ENCODE measurements around the gene ZSCAN10. TPM values are rescaled to one million over a fixed set of nuclear protein-coding genes. Genes with fewer than 3 reads are reported as not detected.
A peak's percentile ranks its signal among the peaks of the same experiment; 100 is the strongest.
"Not testable (repeated sequence)": the region's sequence is repeated elsewhere in the genome, so short reads cannot be mapped to it uniquely, and the experiment has no call there.

Gene ZSCAN10
- polyA plus RNA-seq, 1 donor: 0.66 TPM

- no peak for DNase-seq
- Histone ChIP-seq H3K36me3 (ENCODE audit: control insufficient read depth, insufficient read depth, low read length) (no peaks in the 10 kb centered on the region), H3K27ac (ENCODE audit: low read length) (peak overlapping the region; percentile 68), H3K4me3 (ENCODE audit: low read length) (peak overlapping the region; percentile 32), H3K9me3 (ENCODE audit: control insufficient read depth, low read depth, low read length) (peaks cover 3% of the 10 kb centered on the region), H3K4me1 (ENCODE audit: control insufficient read depth, insufficient read depth, low read length) (peaks cover 24% of the 10 kb centered on the region), H3K27me3 (ENCODE audit: control insufficient read depth, insufficient read depth, low read length) (no peaks in the 10 kb centered on the region)
- WGBS (ENCODE audit: insufficient coverage, low lambda C conversion rate): no CpG with 5 or more reads among the region's 9 CpGs
Measured at GRCh38 chr16:3059723-3060242, 39.3 kb downstream of the ZSCAN10 start.

GRCh38 chr16:3059041-3059722 is 39.9 kb downstream of the ZSCAN10 start:
- no peaks in the 10 kb centered on the region for H3K9me3 ChIP-seq (ENCODE audit: control insufficient read depth, low read depth, low read length)
- H3K4me1 ChIP-seq (ENCODE audit: control insufficient read depth, insufficient read depth, low read length): peaks cover 19% of the 10 kb centered on the region
- H3K36me3 ChIP-seq (ENCODE audit: control insufficient read depth, insufficient read depth, low read length): no peaks in the 10 kb centered on the region
- H3K27ac ChIP-seq (ENCODE audit: low read length): peak overlapping the region; percentile 68
- no peaks in the 10 kb centered on the region for H3K27me3 ChIP-seq (ENCODE audit: control insufficient read depth, insufficient read depth, low read length)
- H3K4me3 ChIP-seq (ENCODE audit: low read length): peak overlapping the region; percentile 88
- no CpG with 5 or more reads among the region's 67 CpGs for WGBS (ENCODE audit: insufficient coverage, low lambda C conversion rate)
- peak; percentile 92 to 94 for DNase-seq

GRCh38 chr16:3058139-3059030 is 40.7 kb downstream of the ZSCAN10 start:
- peak overlapping the region; percentile 88 for H3K4me3 ChIP-seq (ENCODE audit: low read length)
- H3K36me3 ChIP-seq (ENCODE audit: control insufficient read depth, insufficient read depth, low read length): no peaks in the 10 kb centered on the region
- no peaks in the 10 kb centered on the region for H3K27me3 ChIP-seq (ENCODE audit: control insufficient read depth, insufficient read depth, low read length)
- DNase-seq: peak; percentile 63 to 70
- peak overlapping the region; percentile 38 for H3K27ac ChIP-seq (ENCODE audit: low read length)
- H3K9me3 ChIP-seq (ENCODE audit: control insufficient read depth, low read depth, low read length): no peaks in the 10 kb centered on the region
- WGBS (ENCODE audit: insufficient coverage, low lambda C conversion rate): no CpG with 5 or more reads among the region's 77 CpGs
- H3K4me1 ChIP-seq (ENCODE audit: control insufficient read depth, insufficient read depth, low read length): peaks cover 14% of the 10 kb centered on the region

- H3K4me3 ChIP-seq (ENCODE audit: low read length): peak overlapping the region; percentile 88
- no CpG with 5 or more reads among the region's 22 CpGs for WGBS (ENCODE audit: insufficient coverage, low lambda C conversion rate)
- no peak for DNase-seq
Measured at GRCh38 chr16:3057181-3058138, 41.6 kb downstream of the ZSCAN10 start.

GRCh38 chr16:3056336-3057180 is 42.5 kb downstream of the ZSCAN10 start:
- no peaks in the 10 kb centered on the region for H3K27me3 ChIP-seq (ENCODE audit: control insufficient read depth, insufficient read depth, low read length)
- WGBS (ENCODE audit: insufficient coverage, low lambda C conversion rate): 33% methylated on average over 1 of the region's 19 CpGs
- no peak overlapping the region for H3K4me3 ChIP-seq (ENCODE audit: low read length)
- H3K4me1 ChIP-seq (ENCODE audit: control insufficient read depth, insufficient read depth, low read length): peaks cover 9% of the 10 kb centered on the region
- H3K9me3 ChIP-seq (ENCODE audit: control insufficient read depth, low read depth, low read length): no peaks in the 10 kb centered on the region
- H3K27ac ChIP-seq (ENCODE audit: low read length): no peak overlapping the region
- no peak for DNase-seq
- H3K36me3 ChIP-seq (ENCODE audit: control insufficient read depth, insufficient read depth, low read length): no peaks in the 10 kb centered on the region

More at GRCh38 chr16:3057181-3058138, 41.6 kb downstream of the ZSCAN10 start:
- H3K27me3 ChIP-seq (ENCODE audit: control insufficient read depth, insufficient read depth, low read length): no peaks in the 10 kb centered on the region
- no peak overlapping the region for H3K27ac ChIP-seq (ENCODE audit: low read length)
- peaks cover 9% of the 10 kb centered on the region for H3K4me1 ChIP-seq (ENCODE audit: control insufficient read depth, insufficient read depth, low read length)
- H3K36me3 ChIP-seq (ENCODE audit: control insufficient read depth, insufficient read depth, low read length): no peaks in the 10 kb centered on the region
- H3K9me3 ChIP-seq (ENCODE audit: control insufficient read depth, low read depth, low read length): no peaks in the 10 kb centered on the region

- not testable (repeated sequence) for DNase-seq; H3K27me3 ChIP-seq (ENCODE audit: control insufficient read depth, insufficient read depth, low read length); H3K4me3 ChIP-seq (ENCODE audit: low read length); H3K36me3 ChIP-seq (ENCODE audit: control insufficient read depth, insufficient read depth, low read length); H3K27ac ChIP-seq (ENCODE audit: low read length); H3K4me1 ChIP-seq (ENCODE audit: control insufficient read depth, insufficient read depth, low read length); H3K9me3 ChIP-seq (ENCODE audit: control insufficient read depth, low read depth, low read length)
- WGBS (ENCODE audit: insufficient coverage, low lambda C conversion rate): no CpG with 5 or more reads among the region's 9 CpGs
Measured at GRCh38 chr16:3055734-3056115, 43.4 kb downstream of the ZSCAN10 start.

GRCh38 chr16:3054965-3055733 is 43.9 kb downstream of the ZSCAN10 start:
- Histone ChIP-seq H3K36me3 (ENCODE audit: control insufficient read depth, insufficient read depth, low read length) (no peaks in the 10 kb centered on the region), H3K9me3 (ENCODE audit: control insufficient read depth, low read depth, low read length) (no peaks in the 10 kb centered on the region), H3K27me3 (ENCODE audit: control insufficient read depth, insufficient read depth, low read length) (peaks cover 7% of the 10 kb centered on the region), H3K27ac (ENCODE audit: low read length) (no peak overlapping the region), H3K4me3 (ENCODE audit: low read length) (no peak overlapping the region), H3K4me1 (ENCODE audit: control insufficient read depth, insufficient read depth, low read length) (peaks cover 7% of the 10 kb centered on the region)
- WGBS (ENCODE audit: insufficient coverage, low lambda C conversion rate): no CpG with 5 or more reads among the region's 17 CpGs
- no peak for DNase-seq

- not testable (repeated sequence) for H3K4me1 ChIP-seq (ENCODE audit: control insufficient read depth, insufficient read depth, low read length); H3K27ac ChIP-seq (ENCODE audit: low read length); H3K4me3 ChIP-seq (ENCODE audit: low read length); DNase-seq; H3K36me3 ChIP-seq (ENCODE audit: control insufficient read depth, insufficient read depth, low read length); H3K9me3 ChIP-seq (ENCODE audit: control insufficient read depth, low read depth, low read length)
- no CpG with 5 or more reads among the region's 13 CpGs for WGBS (ENCODE audit: insufficient coverage, low lambda C conversion rate)
- H3K27me3 ChIP-seq (ENCODE audit: control insufficient read depth, insufficient read depth, low read length): peaks cover 25% of the 10 kb centered on the region
Measured at GRCh38 chr16:3053330-3053710, 45.8 kb downstream of the ZSCAN10 start.
